Measurements from ENCODE around the gene ISM2.

GRCh38 chr14:77543637-77544334, 45.2 kb upstream of the ISM2 start:
- TF ChIP-seq POLR2A (IDR thresholded peaks at IDR 0.05) (no peak), POLR2AphosphoS5 (IDR thresholded peaks at IDR 0.05; ENCODE audit: insufficient read depth in 1 of 2, low read depth in 1 of 2) (no peak)
- TF ChIP-seq, protein P1, sequence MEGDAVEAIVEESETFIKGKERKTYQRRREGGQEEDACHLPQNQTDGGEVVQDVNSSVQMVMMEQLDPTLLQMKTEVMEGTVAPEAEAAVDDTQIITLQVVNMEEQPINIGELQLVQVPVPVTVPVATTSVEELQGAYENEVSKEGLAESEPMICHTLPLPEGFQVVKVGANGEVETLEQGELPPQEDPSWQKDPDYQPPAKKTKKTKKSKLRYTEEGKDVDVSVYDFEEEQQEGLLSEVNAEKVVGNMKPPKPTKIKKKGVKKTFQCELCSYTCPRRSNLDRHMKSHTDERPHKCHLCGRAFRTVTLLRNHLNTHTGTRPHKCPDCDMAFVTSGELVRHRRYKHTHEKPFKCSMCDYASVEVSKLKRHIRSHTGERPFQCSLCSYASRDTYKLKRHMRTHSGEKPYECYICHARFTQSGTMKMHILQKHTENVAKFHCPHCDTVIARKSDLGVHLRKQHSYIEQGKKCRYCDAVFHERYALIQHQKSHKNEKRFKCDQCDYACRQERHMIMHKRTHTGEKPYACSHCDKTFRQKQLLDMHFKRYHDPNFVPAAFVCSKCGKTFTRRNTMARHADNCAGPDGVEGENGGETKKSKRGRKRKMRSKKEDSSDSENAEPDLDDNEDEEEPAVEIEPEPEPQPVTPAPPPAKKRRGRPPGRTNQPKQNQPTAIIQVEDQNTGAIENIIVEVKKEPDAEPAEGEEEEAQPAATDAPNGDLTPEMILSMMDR (IDR thresholded peaks at IDR 0.05) = no peak
